ENCODE data around the gene DCP1A. TPM values are rescaled to one million over a fixed set of nuclear protein-coding genes. Genes with fewer than 3 reads are reported as not detected.

DCP1A gene
- total RNA-seq, result 9.4 and 10.7 TPM in 2 replicates

DNA sequence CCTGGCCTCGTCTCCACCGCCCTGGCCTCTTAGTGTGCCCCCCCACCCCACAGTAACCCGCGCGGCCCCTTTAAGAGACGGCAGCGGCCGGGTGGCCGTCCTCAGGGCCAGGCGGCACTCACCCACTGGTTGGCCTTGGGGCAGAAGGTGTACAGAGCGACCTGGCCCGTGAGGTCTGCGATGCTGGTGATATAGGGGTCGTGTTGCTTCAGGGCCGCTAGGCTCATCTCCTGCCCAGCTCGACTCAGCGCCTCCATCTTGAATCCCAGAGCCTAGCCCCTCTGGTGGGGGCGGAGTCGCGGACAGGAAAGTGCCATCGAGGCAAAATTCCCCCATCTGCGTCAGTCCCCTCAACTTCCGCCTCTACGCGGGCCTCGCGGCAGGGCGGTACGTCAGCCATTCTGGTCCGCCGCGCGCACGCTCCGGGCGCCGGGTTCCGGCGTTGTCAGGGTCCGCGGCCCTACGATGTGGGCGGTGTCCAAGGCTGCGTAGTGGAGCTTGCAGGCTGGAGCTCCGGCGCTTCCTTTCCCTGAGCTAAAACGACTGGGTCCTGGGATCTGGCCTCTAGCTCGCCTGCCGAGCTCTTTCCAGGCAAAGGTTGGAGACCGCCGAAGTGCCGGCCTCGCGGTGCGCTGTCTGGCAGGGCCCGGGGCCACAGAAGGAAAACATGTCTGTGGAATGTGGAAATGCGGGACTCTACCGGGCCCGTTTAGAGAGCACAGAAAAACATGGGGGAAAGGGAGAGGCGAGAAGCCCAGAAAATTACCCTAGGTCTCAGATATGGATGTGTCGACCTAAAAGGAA is at the start of gene DCP1A:
TSS of gene DCP1A (minus strand) at position 283 of the 804 bp plus-strand sequence. CDS start at position 257, 26 bp downstream.

DNA sequence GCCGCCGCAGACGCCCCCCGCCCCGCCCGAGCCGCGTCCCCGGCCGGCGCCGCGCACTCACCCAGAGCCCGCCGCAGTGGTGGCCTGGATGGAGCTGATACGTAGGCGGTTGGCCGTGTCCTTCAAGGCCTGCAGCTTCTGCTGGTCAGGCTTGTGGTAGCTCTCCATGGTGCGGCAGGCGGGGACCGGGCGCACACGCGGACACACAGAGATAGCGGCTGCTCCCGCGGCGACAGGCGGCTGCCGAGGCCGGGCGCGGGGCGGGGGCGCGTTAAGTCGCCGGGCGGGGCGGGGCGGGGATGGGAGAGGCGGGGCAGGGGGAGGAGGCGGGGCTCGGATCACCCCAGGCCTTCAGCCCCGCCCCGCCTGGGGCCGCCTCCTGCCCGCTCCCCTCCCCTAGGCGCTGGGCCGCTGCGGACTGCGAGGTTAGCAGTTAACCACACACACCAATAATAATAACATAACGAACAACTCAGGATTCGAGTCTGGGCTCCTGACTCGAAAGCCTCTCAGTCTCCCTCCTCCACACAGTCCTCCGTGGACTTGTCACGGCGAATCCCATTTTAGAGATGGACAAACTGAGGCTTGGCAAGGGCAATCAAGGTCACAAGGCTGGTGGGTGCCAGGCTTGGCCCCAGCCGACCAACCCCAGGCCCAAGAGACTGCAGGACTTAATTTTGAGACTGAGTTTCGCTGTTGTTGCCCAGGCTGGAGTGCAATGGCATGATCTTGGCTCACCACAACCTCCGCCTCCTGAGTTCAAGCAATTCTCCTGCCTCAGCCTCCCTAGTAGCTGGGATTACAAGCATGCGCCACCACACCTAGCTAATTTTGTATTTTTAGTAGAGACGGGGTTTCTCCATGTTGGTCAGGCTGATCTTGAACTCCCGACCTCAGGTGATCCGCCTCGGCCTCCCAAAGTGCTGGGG is 91.3 kb downstream of the DCP1A start, which contains the start of gene TKT:
TSS of gene TKT (minus strand) at position 248 of the 929 bp plus-strand sequence. CDS start at position 168, 80 bp downstream.

Other genes with a start within 250 kb of the DCP1A start
- gene RFT1, start 217.1 kb downstream of the DCP1A start, total RNA-seq, result 9.0 and 30.3 TPM in 2 replicates
- gene PRKCD, start 186.3 kb downstream of the DCP1A start, total RNA-seq, result 1.7 and 5.6 TPM in 2 replicates
- gene TKT, start 91.5 kb downstream of the DCP1A start, total RNA-seq, result 288 and 322 TPM in 2 replicates
- 0.19 and 0.85 TPM in 2 replicates for gene CACNA1D, start 147.1 kb upstream of the DCP1A start, total RNA-seq

All from regular cardiac myocyte (primary cell).